Lung microvascular endothelial cell (primary cell): ENCODE results near the gene OR10A3. TPM values are rescaled to one million over a fixed set of nuclear protein-coding genes. Genes with fewer than 3 reads are reported as not detected.
"Not testable (repeated sequence)": the region's sequence is repeated elsewhere in the genome, so short reads cannot be mapped to it uniquely, and the experiment has no call there.

Source experiments
- DNase-seq, 2 donors: peaks; one replicate each; pipeline versions ENCODE4 v3.0.0 to v3.0.0-alpha.2; 2010; ENCODE audit warnings: low read depth in 2 of 2
- total RNA-seq: library from RNA; depleted of rRNA; stranded (reverse); fragments of >200 nt; gene quantifications from 2 replicates; pipeline ENCODE4 v1.2.1, GENCODE V29; 2014

The OR10A3 gene
- not detected in 2 replicates for total RNA-seq

DNA sequence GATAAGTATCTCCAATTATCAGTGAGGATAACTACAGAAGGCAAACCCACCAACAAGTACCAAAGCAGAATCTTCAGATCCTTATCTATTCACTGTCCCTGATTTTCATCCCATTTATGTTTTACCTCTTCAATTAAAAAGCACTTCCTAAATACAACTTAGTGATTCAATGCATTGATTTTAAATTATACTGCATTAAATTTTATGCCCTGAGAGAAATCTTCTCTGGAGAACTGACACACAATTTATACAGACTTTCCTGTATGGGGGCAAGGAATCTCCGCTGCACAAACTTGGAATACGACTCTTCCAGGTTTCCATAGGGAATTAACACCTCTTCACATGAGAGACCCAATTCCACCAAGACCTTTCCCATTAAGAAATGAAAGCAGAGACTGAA lies at the start of gene OR10A3:
OR10A3 (minus strand) TSS at position 101 of the 400 bp plus-strand sequence. CDS start 2,188 bp downstream, outside the sequence.
- DNase-seq: no peak

GRCh38 chr11:7987560-7987883 lies 46.0 kb upstream of the OR10A3 start:
- DNase-seq: not testable (repeated sequence)

- peak; percentile 99 to 100 for DNase-seq
Observed at GRCh38 chr11:7986768-7987559, 45.5 kb upstream of the OR10A3 start, which contains the start of gene EIF3F. Gene EIF3F, plus strand, starts transcription at chr11:7987337. Its CDS starts 16 bp downstream, at chr11:7987353.

- DNase-seq: no peak
Observed at GRCh38 chr11:7983832-7984590, 42.5 kb upstream of the OR10A3 start.

GRCh38 chr11:7982582-7983119 lies 41.1 kb upstream of the OR10A3 start:
- DNase-seq: no peak

- no peak for DNase-seq
Observed at GRCh38 chr11:7981619-7982157, 40.2 kb upstream of the OR10A3 start.

- peak; percentile 71 to 80 for DNase-seq
Observed at GRCh38 chr11:7977232-7977917, 35.9 kb upstream of the OR10A3 start.

GRCh38 chr11:7974668-7975067 lies 33.2 kb upstream of the OR10A3 start:
- no peak for DNase-seq

GRCh38 chr11:7973011-7973410 lies 31.5 kb upstream of the OR10A3 start:
- DNase-seq: no peak

DNA sequence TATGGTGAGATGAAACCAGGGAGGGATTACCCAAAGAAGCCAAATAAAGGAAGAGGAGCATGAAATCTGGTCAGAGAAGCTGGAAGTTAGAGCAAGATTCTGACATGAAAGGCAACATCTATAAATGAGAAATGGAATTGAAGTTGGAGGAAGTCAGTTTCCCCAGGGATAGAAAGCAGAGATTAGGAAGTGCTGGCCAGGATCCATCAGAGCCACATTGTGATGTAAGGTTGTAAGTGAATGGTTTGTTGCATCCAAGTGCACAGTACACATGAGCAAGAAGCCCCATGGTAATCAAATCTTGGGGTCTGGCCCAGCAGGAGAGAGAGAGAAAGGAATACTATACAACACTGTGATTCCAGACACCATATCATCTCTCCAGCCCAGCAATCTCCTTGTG lies 30.3 kb upstream of the OR10A3 start:
- no peak for DNase-seq

DNA sequence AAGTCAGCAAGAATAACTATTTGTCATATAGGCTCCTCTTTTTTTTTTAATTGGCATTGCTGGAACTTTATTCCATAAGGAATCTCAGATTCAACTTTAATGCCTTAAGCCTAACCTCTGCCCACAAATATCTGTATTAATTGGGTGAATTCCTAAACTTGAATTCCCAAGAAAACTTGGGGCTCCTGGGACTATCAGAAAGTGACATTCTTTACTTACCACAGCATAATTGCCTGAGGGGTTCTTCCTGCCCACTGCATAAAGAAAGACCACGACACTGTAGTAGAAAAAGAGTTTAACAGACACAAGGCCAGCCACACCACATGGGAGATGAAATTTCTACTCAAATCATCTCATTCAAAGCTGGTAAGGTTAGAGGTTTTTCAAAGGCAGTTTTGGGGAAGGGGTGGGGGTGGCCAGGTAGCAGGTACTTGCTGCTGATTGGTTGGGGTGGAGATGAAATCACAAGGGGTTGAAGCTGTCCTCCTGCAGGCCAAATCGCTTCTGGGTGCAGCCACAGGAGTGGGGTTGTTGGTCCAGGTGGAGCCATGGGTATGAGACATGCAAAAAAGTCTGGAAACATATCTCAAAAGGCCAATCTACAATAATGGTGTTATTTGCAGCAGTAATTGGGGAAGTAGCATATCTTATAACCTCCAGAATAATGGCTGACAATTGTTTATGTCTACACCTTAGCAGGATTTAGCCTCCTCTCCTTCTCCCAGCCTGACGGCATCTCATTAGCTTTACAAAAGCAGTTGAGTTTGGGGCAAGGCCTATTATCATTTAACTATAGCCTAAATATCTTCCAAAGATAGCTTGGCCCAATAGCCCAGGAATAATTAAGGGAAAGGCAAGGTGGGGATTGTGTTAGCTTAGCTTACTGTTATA lies 28.5 kb upstream of the OR10A3 start:
- no peak for DNase-seq

DNA sequence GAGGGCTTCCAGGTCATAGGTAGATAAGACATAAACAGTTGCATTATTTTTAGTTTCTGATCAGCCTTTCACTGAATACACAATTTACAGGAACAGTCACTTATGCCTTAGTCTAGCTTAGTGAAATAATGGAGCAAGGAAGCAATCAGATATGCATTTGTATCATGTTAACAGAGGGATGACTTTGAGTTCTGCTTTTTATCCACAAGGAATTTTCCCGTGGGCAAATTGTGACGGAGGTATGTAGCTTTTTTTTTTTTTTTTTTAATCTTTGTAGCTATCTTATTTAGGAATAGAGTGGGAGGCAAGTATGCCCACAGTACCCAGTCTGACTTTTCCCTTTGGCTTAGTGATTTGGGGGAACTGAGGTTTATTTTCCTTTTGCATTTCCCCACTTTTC lies 27.2 kb upstream of the OR10A3 start:
- DNase-seq: no peak

DNA sequence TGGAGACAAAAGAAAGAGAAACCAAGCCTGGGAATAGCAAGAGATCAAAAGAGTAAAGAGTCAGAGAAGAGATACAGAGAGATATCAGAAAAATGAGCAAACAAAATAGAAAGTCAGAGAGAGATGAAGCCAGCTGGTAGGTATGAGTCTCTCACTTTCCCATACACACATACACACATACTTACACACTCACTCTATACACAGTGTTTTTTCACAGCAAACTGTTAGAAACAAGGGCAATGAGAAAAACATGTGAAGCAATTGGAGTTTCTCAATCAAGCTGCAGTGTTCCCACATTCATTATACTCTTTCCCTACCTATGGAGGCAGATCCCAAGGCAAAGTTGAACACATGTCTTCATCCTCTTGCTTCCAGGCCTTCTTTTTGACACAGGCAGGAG lies 26.3 kb upstream of the OR10A3 start:
- DNase-seq: no peak

DNA sequence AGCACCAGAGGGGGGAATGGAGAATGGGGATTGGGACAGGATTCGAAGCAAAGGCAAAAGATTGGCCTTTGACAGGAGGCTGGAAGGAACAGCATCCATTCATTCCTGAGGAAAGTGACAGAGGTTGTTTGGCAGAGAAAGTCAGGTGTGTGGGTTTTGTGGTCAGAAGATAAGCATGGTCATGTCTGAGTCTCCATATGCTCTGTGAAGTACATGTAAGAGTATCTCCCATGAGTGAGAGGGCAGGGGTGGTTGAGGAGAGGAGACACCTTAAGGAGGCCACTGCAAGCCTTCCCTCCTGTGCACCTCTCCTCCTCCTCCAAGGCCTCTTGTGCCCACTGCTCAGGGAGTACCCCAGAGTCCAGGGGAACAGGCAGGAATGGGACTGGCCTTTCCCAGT lies 25.6 kb upstream of the OR10A3 start:
- DNase-seq: no peak

- no peak for DNase-seq
Observed at GRCh38 chr11:7965386-7965785, 23.9 kb upstream of the OR10A3 start, which contains the start of gene NLRP10. Gene NLRP10, minus strand, starts transcription at chr11:7965447. Its CDS starts 1,952 bp downstream, at chr11:7963495.

- DNase-seq: no peak
Observed at GRCh38 chr11:7964873-7965272, 23.4 kb upstream of the OR10A3 start.

DNA sequence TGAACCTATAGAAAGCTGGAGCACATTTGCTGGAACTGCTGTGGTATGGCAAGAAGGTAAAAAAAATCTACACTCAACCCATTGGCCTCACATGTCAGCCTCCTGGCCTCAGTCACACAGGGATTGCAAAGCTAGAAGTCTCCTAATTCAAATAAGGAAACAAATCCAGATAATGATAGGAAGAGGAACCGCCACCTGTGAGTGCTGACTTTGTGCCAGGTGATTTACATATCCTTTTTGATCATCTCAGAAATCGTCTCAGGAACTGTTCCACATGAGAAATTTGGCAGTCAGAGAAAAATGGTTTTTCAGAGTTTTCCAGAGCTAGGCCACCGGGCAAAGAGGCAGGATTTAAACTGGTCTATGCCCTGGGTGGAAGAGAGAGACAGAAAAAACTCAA lies 22.8 kb upstream of the OR10A3 start:
- DNase-seq: no peak

- DNase-seq: no peak
Observed at GRCh38 chr11:7955191-7955590, 13.7 kb upstream of the OR10A3 start.

DNA sequence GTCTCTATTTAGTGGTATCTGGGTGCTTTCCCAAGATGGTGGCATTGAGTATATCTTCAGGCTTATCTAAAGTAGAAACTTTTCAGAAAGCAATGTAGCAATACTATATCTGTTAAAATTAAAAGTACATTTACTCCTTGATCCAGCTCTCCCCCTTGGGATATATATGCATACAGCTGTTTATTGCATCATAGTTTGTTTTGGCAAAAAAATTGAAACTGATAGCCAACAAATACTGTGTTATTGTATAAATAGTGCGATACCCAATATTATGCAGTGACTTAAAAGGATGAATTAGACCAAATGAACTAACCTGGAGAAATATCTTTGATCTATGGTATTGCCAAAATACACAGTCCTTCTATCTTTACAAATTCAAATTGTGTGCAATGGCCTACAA lies 8.4 kb upstream of the OR10A3 start:
- no peak for DNase-seq

GRCh38 chr11:7944123-7944522 lies 2.6 kb upstream of the OR10A3 start:
- DNase-seq: no peak

DNA sequence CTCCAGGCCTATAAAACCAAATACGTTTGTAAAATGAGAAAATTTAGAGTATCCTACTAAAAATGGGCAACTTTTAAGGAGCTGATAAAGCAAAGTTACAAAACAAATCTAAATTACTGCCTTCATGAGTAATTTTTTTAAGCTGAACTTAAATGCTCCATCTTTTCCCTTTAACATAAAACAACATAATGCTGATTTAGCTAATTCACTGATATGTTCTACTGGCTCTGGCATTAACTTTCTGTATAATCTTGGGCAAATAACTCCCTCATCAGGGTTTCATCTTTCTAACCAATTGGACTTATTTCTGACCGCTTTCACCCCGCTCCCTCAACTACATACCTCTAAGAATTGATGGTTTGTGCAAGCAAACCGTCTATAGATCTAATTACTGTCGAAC lies 362 bp downstream of the OR10A3 start:
- no peak for DNase-seq
